Muscle of arm (tissue), 14 donors: ENCODE results near the gene MMP13. TPM values are rescaled to one million over a fixed set of nuclear protein-coding genes. Genes with fewer than 3 reads are reported as not detected.
"Not testable (repeated sequence)": the region's sequence is repeated elsewhere in the genome, so short reads cannot be mapped to it uniquely, and the experiment has no call there.

Experiments
- DNase-seq: peaks from one replicate; pipeline ENCODE4 v3.0.0-alpha.2; 2013
- long read RNA-seq, 11 donors: transcript quantifications; one replicate each; lab custom pipeline, GENCODE V29; 2026
- polyA plus RNA-seq, 12 donors: library from polyadenylated mRNA; unstranded; fragments of 120-200 nt; gene quantifications; one replicate each; pipeline ENCODE4 v1.2.1, GENCODE V29; 2013; ENCODE audit not compliant: insufficient read length in 12 of 12

Gene MMP13
- polyA plus RNA-seq: under 1 TPM in 2 of 12 donors, not detected in 10; 0.07 to 0.21 TPM
- long read RNA-seq, donor 1: 0 reads
- long read RNA-seq, donor 2: 0 reads
- long read RNA-seq, donor 3: 0 reads
- long read RNA-seq, donor 4: 0 reads
- long read RNA-seq, donor 5: 0 reads
- long read RNA-seq, donor 6: 0 reads
- long read RNA-seq, donor 7: 0 reads
- long read RNA-seq, donor 8: 0 reads
- long read RNA-seq, donor 9: 0 reads
- long read RNA-seq, donor 10: 0 reads
- long read RNA-seq, donor 11: 0 reads

DNA sequence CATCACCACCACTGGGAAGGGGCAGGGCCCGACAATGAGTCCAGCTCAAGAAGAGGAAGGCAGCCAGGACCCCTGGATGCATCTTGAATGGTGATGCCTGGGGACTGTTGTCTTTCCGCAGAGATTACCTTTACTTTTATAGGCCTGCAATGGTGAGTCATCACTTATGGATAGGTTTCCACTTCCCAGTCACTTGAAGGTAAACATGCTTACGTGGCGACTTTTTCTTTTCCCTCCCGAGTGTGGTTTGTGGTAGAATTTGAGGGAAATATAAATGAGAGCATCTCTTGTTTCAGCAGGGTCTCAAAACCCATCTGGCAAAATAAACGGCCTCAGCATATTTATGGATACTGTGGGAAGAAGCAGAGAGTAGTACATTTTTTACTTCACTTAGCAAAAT, at the start of gene MMP13:
Gene MMP13, minus strand, starts transcription at position 109 of the 400 bp plus-strand sequence. Its CDS starts 27 bp downstream, at position 82.
- DNase-seq: no peak

DNA sequence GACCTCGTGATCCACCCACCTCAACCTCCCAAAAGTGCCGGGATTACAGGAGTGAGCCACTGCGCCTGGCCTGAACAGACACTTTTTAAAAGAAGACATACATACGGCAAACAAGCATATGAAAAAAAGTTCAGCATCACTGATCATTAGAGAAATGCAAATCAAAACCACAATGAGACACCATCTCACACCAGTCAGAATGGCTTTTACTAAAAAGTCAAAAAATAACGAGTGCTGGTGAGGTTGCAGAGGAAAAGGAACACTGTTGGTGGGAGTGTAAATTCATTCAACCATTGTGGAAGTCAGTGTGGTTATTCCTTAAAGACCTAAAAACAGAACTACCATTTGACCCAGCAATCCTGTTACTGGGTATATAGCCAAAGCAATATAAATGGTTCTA, 48.7 kb upstream of the MMP13 start:
- DNase-seq: not testable (repeated sequence)

DNA sequence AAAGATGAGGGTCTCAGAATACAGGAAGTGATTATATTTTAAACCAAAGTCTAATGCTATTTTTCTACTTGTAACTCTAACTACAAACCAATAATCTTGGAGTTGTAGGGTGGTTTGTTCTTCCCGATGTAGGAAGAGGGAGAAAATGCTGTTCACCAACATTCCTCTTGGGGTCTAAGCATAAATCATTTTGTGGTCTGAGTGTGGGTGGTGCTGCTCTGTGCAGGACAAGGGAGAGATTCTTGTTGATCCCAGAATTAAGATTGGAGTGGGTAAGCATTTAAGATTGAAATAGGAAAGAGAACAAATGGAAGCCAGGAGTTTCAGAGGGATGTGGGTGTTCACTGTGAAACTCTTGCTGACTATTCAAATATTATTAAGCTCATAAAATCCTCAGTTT, 38.6 kb upstream of the MMP13 start:
- no peak for DNase-seq

DNA sequence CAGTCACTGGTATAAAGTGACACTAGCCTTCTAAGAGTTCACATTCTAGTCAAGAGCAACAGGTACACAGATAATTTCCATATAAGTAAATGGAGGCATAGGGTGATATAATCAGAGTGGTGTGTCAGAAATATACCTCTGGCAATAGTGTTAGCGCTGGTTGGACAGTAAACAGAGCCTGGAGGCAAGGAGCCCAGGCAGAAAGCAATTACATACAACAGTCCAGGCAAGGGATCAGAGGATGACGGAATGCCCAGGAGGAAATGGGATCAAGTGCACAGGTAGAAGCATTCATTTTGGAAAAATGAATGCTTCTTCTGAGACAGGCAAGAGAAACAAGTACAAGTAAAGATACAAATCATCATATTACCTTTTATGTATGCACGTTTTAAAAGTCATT, 36.2 kb upstream of the MMP13 start:
- DNase-seq: no peak

DNA sequence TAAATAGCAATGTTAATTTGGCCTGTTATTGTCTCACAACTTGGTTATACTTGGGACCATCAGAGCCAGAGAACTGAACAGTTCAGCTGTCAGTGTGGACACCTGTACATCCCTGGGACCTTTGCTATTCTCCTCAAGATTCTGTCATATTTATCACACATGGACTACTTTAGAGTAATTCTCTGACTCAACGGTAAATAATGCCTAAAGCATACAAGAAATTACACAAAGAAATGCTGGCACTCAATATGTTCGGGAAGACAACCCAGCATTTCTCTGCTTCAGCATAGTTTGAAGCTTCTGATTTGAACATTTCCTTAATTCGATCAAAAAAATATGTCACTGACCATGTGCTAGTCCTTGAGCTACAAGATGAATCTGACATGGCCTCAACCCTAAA, 34.6 kb upstream of the MMP13 start:
- DNase-seq: no peak

DNA sequence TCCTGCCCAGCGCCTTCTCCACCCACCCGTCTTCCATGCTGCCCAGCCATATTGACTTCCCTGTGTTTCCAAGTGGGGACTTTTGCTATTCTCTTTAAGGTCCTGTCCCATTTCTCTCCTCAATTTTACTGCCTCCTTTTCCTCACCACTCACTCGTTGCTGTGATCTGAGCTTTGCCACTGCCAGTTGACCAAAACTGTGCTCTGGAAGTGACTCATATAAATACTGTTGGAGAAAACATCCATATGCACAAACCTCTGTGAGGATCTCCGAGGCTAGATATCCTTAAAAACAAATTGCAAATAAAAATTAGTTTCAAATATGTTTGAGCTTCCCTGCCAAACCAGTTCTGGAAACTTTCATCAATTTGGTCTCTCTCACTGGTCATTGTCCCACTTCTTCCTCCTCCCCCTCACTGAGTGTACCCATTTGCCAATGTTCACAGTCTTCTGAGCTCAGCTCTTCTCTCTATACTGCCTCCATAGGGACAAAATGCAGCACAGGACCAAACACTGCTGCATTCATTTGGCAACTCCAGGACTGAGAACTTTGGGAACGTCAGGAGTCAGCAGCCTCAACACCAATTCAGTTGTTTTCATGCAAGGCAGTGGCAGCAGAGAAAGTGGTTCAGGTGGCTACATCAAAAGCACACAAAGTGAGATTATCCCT, 34.0 kb upstream of the MMP13 start:
- DNase-seq: no peak

DNA sequence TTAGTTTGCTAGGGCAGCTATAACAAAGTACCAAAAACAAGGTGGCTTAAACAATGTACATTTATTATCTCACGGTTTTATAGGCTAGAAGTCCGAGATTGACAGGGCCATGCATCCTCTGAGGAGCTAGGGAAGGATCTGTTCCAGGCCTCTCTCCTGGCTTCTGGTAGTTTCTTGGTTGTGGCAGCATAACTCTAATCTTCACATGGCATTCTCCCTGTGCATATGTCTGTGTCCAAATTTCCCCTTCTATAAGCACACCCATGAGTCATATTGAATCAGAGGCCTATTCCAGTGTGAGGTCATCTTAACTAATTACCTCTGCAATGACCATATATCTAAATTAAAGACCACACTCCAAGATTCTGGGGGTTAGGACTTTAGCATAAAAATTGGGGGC, 31.3 kb upstream of the MMP13 start:
- DNase-seq: no peak

DNA sequence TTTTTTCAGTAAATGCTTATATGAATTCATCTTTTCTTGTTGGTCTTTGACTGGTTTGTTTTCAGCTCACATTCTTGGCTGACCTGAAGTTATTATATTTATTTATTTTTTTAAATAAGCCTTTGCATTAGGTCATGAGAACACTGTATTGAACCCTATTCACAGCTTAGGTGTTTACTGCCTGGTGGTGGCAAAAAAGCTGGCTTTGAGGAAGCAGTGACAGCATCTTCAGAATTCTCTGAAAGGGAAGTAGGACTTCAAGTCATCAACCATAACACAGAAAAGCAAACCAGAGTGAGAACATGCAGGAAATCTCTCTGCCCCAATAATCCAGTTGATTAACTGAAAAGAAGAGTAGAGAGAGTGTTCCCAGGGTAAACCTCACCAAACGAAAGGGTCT, 30.3 kb upstream of the MMP13 start:
- no peak for DNase-seq

DNA sequence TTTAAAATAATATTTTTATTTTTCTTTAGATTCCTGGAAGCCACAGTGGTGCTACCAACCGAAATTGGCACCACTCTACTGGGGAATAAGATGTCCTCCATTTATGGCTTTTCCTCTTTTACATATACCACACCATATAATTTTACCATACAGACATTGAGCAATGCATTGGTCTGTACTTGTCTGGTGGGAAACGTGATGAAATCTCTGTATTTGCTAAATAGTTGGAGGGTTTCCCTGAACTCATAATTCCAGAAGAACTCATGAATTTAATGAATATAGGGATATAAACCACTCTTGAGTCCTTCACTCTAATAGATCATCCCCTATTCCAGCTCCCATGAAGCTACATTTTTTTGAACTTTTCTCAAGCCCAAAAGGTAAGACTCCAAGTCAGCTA, 28.0 kb upstream of the MMP13 start:
- no peak for DNase-seq

DNA sequence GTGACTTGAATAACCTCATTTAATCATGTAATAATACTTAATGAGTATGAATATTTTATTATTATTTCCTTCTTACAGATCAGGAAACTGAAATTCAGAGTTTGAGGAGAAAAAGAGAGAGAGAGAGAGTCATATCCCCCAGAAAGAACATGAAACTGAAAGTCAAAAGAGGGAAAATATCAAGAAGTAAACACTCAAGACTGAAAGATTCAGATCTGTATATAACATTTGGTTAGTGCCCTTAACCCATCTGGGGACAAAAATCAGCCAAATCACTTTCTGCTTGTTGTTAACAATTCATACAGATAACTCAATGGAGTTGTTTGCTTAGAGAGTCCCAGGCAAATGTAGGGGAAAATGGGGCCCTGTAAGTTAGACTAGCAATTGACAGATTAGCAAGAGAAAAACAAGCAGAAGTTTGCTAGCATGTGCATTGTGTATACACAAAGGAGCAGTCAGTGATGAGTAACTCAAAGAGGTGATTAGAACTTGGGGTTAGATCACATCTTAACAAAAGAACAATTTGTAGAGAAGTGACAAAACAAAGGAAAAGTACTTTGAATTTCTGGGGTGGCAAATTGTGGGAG, 25.9 kb upstream of the MMP13 start:
- DNase-seq: no peak

DNA sequence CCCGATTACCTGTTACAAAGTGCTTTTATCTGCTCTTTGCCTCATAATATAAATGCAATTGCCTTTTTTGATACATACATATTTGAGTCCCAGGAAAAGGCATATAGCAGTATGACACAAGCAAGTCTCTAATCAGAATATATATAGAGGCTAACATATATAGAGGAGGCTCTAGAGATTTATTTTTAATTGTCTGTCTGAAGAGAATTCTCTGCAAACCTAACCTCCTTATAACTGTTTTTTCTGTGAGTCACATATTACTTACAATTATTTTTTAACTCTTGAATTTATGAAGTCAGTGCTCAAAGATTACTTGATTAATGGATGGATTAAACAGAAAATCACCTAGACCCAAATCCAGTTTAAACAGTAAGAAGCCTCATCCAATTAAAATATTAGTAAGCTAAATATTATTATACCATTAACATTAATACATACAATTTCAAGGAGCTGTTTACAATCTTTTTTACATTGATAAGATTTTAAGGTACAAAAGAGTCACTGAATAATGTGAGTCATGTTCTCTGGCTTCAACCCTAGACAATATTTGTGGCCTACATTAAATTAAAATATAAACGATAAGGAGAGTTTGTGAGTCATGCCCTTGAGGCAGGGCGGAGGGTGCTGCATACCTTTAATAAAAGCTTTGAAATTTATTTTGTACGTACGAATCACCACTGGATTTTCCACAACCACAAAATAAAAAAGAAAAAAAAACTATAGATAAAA, 19.2 kb upstream of the MMP13 start:
- no peak for DNase-seq

DNA sequence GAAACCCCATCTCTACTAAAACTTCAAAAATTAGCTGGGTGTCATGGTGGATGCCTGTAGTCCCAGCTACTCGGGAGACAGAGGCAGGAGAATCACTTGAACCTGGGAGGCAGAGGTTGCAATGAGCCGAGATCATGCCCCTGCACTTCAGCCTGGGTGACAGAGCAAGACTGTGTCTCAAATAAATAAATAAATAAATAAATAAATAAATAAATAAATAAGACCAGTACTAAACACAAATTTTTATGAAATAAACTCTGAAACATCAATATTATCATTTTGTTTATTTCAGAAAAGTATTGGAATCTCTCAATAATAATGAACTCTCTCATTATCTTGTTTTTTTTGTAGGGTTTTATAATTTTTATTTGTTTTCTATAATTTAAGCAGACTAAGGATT, 18.2 kb upstream of the MMP13 start:
- DNase-seq: not testable (repeated sequence)

DNA sequence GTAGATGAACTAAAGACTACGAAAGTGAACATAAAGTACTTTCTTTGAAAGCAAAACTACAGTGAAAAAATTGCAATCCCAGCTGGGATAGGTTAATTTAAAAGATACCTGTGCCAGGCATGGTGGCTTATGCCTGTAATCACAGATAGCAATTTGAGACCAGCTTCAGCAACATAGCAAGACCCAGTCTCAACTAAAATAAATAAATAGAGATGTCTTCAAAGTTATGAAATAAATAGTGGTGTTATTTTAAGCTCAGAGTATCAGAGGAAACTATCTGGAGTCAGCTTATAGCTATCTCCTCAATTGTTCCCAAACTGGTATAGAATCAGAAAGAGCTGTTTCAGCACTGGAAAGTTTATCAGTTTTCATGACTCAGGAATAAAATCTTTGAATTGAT, 17.3 kb upstream of the MMP13 start:
- DNase-seq: no peak

DNA sequence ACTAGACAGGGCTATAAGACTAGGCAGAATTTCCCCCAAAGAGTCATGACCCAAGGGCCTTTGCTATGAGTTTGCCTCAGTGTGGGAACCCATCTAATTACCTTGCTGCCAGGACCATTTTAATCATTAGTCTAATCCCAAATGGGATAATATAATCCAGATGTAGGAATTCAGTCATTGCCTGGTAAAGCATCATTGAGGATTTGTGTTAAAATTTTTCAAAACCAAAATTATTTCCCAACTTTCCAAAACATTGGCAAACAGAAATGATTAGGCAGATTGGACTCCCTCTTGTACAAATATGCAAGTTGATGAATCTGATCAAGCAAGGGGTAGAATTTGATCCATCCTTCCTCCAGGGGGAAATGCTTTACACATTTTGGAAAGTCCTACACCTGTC, 16.2 kb upstream of the MMP13 start:
- no peak for DNase-seq

DNA sequence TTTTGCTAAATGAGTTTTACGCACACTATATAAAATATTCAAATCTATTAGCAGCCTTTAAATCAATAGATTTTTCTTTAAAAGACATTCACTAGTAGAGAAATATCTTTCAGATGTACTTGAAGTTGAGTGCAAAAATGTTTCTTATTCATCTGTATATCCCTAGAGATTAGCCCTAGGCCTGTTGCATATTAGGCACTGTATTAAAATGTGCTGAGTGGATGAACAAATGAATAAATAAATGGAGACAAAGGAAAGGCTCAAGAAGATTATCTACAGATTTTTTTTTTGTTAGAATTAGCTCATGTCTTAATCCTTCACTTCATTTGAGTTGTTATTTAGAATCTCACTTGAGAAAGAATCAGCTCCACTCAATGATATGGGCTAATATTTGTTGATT, 12.0 kb upstream of the MMP13 start:
- DNase-seq: no peak

DNA sequence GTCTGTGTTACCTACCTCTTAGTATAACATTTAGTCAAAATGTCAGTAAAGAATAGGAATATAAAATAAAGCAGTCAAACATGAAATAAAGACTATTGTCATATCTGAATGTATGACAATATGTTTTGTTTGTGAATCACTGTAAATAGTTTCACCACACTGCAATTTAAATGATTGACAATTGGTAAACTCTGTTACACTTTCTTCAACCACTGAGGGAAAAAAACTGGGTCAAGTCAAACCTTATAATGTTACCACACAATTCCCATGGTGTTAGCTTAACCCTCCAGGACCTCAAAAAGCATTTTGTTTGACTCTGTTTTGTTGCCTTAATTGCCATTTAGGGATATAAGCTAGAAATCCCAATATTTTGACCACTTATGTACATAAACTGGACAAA, 10.5 kb upstream of the MMP13 start:
- DNase-seq: no peak

DNA sequence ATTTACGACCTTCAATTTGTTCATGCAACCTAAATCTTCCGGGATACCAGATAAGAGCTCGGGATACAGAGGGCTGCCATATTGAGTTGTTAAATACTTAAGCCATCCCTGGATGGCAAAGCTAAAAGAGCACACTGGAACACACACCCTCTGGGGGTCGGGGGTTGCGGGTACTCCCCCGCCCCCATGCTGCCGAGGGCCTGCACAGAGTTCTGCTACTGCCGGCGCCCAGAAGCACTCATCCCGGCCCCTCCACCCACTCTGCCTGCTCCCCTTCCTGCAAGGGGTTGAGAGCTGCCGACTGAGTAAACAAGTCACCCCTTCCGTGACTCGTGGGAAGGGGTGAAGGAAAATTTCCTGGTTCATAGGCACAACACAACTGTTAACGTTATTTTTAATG, 9.3 kb upstream of the MMP13 start:
- DNase-seq: no peak

DNA sequence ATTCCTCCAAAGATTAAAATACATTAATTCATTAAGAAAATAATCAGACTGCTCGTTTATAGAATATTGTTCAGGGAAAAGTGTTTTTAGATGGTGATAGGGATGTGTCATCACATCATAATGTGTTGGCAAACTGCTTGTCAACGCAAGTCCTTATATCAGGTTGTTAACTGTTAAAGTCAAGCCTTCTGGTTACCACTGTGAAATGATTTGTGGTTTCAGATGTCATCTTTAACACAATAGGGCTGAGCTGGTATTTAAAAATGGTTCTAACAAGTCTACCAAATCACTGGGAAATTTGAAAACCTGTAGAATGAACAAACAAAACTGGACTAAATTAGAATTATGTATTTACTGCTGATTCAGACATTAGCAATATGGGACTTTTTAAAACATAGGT, 2.4 kb upstream of the MMP13 start:
- DNase-seq: no peak

DNA sequence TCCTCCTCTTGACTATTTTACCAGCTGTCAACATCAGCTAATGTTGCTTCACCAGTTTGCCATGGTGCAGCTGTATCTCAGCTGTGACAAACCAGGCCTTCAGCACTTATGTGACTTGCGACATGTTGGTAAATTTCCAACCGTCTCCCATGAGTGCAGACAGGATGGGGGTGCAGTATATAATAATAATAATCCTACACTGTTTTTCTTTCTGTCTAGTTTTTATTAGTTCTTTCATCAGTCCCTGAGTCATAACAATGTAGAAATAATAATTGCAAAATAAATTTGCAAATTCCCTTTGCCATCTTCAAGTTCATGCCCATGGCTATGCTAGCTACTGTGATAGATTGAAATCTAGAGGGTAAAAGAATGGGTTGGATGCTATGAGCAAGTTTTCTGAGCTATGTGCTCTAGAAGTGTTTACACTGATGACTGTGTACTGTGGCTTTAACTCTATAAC, 4.9 kb downstream of the MMP13 start:
- no peak for DNase-seq

DNA sequence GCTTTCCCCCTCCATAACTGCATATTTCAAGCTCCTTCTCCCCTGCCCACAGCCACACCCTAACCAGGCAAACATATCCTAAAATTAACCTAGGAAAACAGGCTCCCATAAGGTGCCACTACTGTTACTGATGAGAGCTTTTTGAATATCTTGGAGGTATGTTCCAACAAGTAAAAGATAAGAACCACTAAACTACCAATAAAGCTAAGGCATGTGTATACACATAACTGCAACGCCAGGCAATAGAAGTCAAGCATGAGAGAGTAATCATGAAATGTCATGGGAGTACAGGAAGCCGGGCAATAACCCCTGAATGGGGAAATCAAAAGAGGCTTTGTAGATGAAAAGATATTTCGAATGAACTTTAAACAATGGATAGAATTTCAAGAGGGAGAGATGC, 9.3 kb downstream of the MMP13 start:
- no peak for DNase-seq

DNA sequence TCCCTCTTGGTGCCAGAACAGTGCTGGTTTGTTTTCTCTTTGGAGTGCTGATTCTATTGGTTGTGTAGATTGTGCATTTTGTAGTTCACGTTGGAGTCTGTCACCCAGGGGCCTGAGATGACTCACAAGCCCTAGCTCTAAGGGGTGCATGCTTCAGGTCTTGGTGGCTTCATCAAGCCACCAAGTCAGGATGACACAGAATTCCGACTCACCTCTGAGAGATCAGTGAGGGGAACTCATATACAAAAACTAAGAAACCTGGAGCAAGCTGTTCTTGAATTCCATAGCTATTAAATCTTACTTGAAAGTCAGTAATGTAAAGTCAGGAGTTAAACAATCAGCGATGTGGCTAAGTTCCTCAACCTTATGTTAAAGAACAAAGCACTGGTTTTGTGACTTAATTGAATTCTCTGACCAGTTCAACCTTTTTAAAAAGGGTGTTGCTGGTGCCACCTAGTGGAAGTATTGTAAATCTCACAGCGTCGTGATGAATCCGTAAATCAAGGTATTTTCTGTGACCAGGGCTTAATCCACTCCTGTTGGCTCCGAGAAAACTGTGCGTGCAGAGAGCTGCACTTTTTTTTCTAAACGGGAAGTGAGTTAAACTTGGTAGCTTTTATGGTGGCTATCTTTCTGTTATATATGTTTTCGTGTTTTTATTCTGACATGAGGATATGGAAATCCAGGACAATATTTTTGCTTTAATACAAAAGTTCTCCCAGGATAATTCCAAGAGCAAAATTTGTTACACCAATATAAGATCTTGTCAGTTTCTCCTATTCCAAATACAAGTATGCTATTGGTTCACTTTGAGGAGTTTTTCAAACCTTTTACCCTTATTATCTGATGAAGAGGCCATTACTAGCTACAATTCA, 14.6 kb downstream of the MMP13 start:
- peak; percentile 61 for DNase-seq
